Erythroblast (primary cell): ENCODE data around the gene DIAPH2.

Experiments used
- GATA1 ChIP-seq: IDR thresholded peaks from 2 replicates; pipeline ENCODE4 v1.6.1; 2011; ENCODE audit warnings: low read depth, mild to moderate bottlenecking, control low read depth, low read length, moderate library complexity
- POLR2A ChIP-seq: IDR thresholded peaks from 2 replicates; pipeline ENCODE4 v1.6.1; 2011; ENCODE audit warnings: mild to moderate bottlenecking, low read length

- TF ChIP-seq POLR2A (no peak), GATA1 (no peak)
Measured at GRCh38 chrX:97547877-97548578, 863.4 kb downstream of the DIAPH2 start.
